Ramos (cell line): ENCODE measurements around the gene KRT32.

Source experiments
- in situ Hi-C: fragments of 300-500 bp; cut with MboI; formaldehyde crosslinking; loops from one replicate; pipeline ENCODE4 v1.14.3; 2022; ENCODE audit warnings: low sequenced_read_pairs; ENCODE audit not compliant: unreplicated experiment

The KRT32 gene

DNA sequence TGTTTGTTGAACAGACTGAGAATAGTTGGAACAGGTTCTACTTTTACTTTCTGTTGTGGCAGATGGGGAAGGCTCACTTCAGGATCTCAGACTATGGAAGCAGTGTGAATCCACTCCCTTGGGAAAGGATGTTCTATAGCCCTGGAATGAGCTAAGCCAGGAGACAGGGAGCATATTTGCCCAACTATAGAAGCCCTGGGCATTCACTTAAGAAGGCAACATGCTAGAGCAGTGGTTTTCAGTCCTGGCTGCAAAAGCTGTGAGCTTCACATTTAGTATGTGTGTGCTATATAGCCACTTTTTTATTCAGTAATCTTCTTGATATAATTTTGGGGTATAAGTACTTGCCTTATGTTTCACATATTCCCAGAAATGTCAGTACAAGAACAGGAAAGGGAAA is 1.2 kb upstream of the KRT32 start:
- in situ Hi-C loops: no loop called here

DNA sequence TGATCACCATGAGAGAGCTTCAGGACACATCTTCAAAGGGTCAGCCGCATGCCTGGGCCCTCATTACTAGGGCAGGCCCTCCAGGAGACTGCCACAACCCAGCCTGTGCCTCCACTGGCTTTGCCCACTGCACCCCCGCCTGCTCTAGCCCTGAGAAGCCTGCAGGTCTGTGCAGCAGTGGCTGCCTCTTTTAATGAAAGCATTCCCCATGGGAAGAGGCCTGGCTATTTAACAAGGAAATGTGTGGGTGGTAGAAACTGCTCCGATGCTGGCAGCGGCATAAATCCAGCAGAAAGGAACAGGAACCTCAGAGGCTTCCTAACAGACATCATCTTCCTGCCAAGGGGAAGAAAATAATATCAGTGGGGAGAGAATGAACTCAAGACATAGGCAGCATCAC is 375 bp upstream of the KRT32 start:
- in situ Hi-C loops: no loop called here

DNA sequence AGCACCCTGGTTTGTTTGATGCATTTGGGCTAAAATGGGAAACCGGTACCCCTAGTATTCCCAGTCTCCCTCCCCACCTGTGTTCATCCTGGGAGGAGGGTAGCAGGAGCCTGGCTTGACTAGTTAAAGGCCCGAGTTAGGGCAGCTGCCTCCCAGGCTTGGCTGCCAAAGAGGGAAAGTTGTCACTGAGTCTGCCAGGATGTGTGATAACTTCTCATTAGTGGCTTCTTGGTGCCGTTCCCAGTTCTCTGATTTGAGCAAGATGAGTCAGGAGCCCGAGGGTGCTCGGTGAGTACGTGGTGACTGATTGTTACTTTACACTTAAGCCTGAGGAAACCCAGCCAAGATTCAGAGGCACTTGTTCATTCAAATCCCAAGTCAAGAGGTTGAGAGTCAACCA is 2.5 kb downstream of the KRT32 start:
- in situ Hi-C loops: no loop called here

DNA sequence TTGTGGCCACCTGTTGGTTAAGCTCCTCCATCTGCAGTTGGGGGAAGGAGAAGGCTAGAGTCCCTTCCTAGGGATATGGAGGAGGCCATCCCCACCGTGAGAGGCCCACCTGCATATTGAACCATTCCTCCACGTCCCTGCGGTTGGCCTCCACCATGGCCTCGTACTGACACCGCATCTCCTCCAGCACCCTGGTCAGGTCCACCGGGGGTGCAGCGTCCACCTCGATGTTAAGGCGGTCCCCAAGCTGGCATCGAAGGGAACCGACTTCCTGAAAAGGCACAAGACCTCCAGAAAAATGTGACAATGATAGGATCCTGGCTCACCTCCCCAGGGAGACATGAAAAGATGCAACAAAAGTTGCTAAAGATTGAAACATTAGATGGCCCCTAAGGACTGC is 3.0 kb downstream of the KRT32 start:
- in situ Hi-C loops: no loop called here

DNA sequence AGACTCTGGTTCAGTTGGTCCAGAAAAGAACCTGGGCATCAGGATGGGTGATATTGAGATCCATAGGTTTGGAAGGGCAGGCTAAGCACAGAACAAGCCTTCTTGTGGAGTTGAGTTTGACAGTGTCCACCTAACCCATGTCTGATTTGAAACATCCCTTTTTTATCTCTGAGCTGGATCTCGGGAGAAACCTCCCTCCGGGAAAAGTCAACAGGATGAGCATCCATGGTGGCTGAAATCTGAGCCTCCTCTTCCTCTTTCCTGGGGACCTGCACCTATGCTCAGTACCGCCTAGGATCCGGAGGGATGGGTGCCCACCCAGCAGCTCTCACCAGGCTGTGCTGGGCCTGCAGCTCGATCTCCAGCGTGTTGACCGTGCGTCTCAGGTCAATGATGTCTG is 3.4 kb downstream of the KRT32 start:
- in situ Hi-C loops: no loop called here

DNA sequence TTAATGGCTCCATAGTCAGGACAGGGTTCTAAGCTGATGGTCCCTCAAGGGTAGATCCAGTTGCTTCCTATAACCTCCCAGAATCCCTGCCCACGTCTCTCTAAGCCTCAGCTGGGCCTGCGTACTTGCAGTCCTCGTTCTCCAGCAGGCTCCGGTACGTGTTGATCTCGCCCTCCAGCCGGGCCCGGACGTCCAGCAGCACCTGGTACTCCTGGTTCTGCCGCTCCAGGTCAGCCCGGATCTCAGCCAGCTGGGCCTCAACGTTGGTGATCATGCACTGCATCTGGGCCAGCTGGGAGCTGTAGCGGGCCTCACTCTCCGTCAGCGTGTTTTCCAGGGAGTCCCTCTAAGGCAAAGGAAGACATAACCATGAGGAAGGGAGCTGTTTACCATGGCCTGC is 4.5 kb downstream of the KRT32 start:
- in situ Hi-C loops: no loop called here

DNA sequence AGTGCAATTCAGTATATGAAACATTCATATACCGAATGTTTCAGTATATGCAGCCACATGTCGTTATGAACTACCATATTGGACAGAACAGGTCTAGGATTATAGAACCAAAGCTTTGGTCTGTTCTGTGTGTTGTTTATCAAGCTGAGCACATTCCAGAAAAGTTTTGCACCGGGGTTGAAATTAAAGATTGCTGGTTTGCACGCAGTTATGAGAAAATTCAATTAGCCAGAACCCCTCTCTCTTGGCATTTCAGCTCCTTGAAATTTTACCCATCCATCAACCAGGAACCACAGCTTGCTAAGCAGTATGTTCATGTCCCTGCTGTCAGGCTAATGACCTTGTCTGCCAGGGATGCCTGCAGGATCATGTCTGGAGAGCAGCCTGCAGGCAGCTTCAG is 9.5 kb downstream of the KRT32 start:
- in situ Hi-C loops: no loop called here

DNA sequence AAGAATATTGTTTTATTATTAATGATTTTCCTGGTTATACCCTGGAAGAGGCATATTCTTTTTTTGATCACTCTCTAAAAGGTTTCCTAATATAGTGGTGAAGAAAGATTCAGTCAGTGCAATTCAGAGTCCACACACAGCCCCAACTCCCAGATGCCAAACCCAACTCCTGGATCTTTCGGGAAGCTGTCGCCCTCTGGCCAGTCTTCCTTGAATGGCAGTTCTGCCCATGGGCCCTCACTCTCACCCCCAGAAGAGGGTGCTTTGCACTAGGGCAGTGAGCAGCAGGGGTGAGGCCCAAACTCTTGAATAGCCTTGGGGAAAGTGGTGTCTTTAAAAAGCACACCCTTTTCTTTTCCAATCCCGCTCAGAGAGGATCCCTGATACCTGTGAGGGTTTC is 11.0 kb downstream of the KRT32 start:
- in situ Hi-C loops: no loop called here

DNA sequence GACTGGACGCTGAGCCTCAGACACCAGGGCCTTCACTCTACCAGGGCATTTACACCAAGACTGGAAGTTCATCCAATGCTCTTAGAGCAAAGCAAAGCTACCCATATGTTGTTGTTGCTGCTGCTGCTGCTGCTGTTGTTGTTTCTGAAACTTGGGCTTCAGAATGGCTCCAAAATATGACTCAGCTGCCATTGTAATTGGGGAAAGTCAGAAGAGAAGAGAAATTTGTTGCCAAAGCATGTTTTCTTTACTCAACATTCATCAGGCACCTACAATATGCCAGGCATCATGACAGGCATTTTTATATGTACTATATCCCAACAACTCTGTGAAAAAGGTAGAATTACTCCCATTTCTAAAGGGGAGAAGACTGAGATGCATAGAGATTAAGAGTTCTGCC is 11.9 kb downstream of the KRT32 start:
- in situ Hi-C loops: no loop called here

DNA sequence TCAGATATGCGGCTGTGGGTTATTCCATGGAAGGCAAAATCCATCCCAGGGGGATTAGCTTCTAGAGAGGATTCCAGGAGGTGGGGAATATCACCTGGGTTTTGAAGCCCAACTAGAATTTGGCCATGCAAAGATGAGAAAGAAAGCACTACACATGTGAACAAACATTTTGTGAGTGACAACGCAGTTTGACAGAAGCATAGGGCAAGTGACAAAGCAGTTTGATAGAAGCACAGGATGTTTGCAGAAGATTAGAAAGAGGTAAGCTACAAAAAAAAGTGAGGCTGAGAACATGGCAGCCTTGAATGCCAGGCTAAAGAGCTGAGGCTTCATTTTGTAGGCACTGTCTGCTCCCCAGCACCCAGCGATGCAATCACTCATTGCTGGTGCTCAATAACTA is 14.1 kb downstream of the KRT32 start:
- in situ Hi-C loops: no loop called here

DNA sequence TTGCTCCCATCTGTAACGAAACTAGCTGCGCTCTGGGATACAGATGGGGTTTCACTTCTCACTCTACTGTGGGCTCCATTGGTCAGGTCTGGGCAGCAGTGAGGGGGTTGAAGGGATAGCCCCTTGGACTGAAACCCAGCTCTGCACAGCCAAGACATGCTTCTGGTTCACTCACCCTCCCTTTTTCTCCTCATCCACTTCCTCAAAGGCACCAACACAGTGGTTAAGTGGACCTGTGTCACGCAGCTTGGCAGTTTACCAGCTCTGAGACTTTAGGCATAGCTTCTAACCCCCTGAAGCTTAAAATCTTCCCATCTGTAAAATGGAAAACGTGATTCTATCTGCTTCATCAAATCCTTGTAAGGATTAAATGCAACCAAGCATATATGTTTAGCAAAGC is 14.9 kb downstream of the KRT32 start:
- in situ Hi-C loops: no loop called here

DNA sequence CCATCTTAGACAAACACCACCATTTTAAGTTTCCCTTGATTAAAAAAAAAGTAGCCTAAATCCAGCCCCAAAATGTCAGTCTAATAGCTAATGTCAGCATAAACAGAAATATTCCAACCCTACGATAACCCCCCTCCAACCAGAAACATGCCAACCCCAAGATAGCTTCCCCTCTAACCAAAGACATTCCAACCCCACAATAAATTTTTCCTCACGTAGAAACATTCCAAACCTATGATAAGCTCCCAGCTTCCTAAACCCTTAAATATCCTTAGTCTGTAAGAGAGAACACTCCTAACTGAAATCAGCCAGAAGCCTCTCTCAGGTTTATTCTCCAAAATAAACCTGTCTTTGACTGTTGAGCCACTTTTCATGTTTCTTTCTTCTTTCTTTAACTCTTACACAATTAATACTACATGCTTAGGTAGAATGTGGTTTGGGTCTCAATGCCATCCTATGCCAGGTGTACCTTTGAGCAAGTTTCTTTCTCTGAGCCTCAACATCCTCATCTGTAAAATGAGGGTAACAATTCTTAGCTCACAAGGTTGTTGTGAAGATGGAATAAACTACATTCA is 15.9 kb downstream of the KRT32 start:
- in situ Hi-C loops: no loop called here

DNA sequence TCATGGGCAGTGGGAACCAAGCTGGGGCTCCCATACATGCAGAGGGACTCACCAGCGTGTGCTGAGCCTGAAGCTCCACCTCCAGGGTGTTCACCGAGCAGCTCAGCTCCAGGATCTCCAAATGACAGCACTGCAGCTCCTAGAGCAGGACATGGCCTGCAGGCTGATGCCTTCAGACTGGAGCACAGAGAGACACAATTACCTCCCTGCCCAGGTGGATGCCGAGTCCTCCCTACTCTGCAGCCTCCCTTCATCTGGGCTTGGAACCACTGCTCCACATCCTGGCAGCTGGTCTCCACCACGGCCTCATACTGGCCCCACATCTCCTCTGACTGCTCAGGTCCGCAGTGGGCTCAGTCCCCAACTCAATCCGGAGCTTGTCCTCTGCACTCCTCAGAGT is 18.2 kb downstream of the KRT32 start:
- in situ Hi-C loops: no loop called here

DNA sequence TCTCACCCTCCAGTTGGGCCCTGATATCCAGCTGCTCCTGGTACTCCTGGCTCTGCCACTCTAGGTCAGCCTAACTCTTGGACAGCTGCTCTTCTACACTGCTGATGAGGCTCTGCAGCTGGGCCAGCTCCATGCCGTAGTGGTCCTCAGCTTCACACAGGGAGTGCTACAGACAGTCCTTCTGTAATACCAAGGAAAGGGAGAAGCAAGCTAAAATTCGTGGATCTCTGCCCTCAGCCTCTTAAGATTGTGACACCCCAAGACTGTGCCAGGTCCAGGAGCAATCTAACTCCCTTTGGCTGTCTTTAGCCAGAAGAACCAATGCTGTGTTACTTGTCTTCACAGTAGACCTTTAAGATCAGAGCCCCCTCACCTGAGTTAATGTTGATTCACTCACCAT is 18.7 kb downstream of the KRT32 start:
- in situ Hi-C loops: no loop called here

DNA sequence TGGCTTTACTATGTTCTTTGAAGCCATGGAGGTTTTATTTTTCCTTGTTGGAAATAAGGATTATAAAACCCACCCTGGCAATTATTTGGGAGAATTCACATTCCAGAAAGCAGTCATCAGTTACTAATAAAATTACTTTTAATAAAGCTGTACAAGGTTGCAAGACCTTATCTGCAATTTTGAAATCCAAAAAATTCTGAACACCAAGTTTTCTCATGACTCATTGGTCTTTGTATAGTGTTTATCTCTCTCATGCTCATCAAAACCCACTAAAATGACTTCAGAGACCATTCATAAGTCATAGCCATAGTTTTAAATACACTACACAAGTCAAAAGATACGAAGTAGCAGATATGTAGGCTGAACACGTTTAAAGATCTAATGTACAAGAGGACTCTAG is 20.4 kb downstream of the KRT32 start:
- in situ Hi-C loops: no loop called here

DNA sequence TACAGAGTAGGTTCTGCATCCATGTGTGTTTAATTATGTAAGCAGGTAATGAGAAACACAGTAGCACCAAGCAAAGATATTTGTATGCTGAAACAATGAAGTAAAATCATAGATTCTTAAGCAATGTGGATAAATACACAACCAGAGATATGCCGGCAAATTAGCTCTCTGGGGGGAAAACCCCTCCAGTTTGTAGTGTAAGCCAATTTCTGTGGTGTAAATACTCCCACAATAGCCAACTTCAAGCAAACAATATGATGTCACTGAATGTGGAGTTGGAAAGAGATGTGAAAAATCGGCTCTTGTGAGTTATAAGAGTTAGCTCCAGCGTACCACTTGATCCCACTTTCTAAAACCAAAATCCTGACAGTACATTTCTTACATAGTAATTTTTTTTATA is 22.5 kb downstream of the KRT32 start:
- in situ Hi-C loops: no loop called here

DNA sequence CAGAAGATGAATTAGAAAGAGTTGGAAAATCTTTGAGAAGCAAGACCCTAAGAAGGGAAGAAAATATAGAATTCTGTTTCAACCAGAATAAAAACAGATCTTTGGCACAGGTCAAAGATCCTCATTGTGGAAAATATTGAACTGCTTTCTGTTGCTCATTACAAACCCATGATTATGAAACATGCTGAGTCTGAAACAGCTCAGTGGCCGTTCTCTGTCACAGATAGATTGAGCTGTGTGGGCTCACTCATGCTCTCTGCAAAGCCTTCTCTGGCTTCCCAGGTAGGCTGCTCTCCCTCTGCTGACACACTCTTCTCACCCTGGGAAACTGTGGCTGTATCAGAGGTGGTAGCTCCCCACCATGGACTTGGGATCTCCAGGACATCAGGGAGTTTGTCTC is 23.0 kb downstream of the KRT32 start:
- in situ Hi-C loops: no loop called here

DNA sequence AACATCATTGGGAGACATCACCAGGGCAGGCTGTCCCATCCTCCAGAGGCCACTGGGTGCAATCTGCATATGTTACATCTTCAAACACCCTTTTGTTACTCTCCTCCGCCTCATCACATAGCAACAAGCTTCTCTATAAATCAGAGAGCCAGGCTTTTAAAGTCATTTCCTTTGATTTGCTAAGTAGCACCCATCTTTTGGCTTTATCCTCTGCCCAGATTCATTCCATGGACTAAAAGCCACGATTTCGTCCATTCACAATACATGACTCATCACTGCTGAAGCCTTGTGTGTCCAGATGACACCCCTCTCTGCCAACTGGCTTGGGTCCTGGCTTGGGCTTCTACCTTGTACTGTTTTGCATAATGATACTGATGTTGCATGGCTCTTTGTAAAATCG is 24.4 kb downstream of the KRT32 start:
- in situ Hi-C loops: no loop called here

DNA sequence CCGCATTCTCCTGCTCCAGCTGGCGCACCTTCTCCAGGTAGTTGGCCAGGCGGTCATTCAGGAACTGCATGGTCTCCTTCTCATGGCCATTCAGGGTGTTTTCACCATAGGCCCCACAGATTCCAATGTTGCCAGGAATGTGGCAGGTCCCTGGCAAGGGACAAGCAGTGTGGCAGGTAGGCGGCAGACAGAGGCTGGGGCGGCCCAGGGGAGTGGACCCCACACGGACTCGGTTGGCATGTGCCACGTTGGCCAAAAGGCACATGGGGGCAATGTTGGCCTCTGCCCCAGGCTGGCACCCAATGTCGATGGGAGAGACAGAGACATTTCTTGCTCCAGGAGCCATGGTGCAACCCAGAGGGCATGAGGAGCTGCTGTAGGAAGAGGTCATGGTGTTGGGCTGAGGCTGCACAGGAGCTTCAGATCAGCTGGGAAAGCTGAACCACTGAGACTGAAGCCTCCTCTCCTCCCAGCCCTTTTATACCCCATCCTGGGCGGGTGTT is 26.6 kb downstream of the KRT32 start, which contains the start of gene KRT38:
TSS of gene KRT38 (minus strand) at position 453 of the 503 bp plus-strand sequence. CDS start at position 391, 62 bp downstream.
- in situ Hi-C loops: no loop called here

DNA sequence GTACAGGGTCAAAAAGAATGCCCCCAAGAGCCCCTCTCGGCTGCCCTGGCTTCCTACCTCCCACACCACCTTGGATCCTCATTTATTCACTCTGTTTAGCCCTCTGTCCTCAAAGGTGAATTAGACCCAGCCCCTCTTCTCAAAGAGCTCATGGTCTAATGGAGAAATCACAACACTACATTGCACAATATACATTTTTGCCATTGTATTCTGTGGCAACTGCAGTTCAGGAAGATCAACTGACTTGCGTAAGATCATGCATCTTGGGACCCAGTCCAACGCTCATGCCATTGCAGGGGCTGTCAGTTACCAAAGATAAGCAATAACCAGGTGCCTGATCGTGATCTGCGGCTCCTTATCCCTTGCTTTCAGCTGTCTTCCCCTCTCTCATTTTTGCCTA is 27.8 kb downstream of the KRT32 start:
- in situ Hi-C loops: no loop called here

DNA sequence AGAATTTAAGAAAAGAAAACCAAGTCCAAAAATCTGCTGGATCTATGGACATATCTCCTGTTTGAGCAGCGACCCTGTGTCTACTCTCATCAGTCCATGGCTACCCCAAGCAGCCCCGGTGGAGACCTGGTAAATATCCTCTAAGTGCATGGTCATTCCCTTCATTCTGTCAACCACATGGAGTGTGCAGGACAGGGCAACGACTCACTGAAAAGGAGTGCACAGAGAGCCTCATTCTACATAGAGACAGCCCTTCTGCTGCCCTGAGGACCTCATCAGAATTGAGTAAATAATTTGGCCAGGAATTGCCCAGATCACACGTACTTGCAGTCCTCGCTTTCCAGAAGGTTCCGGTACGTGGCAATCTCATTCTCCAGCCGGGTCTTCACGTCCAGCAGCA is 29.4 kb downstream of the KRT32 start:
- in situ Hi-C loops: no loop called here

DNA sequence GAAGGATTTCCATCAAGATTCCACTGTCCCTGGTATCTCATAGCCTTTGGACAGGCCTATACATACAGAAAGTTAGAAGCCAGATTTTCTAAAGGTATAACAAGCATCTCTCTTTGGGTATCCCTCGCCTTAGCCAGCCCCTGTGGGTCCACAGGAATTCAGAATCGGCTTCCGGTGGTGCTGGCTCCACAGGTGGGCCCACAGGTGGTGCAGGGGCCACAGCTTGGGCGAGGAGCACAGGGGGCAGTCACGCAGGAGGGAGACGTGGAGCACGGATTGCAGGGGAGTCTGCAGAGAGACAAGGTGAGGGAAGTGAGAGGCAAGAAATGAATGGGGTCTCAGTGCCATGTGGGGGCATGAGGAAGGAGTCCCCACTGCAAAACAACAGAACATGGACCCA is 29.9 kb downstream of the KRT32 start:
- in situ Hi-C loops: no loop called here

DNA sequence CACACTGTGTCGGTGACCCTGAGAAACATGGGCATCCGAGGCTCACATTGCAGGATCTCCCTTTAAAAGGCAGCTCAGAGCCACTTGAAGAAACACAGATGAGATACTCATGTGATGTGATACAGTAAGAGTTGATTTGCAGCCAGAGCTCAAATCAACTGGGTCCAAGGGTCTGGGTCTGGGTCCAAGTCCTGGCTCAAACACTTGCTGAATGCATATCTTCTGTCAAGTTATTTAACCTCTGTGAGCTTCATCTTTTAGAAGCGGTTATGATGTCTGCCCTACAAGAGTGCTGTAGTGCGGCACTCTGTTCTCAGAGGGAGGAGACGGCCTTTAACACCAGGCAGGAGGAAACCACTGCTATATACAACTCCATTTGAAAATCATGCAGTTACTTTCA is 32.8 kb downstream of the KRT32 start:
- in situ Hi-C loops: no loop called here
